GM18511 (cell line): Measurements from ENCODE around the gene WDR31.
"Not testable (repeated sequence)": the region's sequence is repeated elsewhere in the genome, so short reads cannot be mapped to it uniquely, and the experiment has no call there.

ENCODE experiments used
- ATAC-seq: cut with Tn5 transposase; IDR thresholded peaks from one replicate; pipeline ENCODE4 v1.9.1; 2021; ENCODE audit warnings: mild to moderate bottlenecking, moderate library complexity; ENCODE audit not compliant: unreplicated experiment

WDR31 gene

DNA sequence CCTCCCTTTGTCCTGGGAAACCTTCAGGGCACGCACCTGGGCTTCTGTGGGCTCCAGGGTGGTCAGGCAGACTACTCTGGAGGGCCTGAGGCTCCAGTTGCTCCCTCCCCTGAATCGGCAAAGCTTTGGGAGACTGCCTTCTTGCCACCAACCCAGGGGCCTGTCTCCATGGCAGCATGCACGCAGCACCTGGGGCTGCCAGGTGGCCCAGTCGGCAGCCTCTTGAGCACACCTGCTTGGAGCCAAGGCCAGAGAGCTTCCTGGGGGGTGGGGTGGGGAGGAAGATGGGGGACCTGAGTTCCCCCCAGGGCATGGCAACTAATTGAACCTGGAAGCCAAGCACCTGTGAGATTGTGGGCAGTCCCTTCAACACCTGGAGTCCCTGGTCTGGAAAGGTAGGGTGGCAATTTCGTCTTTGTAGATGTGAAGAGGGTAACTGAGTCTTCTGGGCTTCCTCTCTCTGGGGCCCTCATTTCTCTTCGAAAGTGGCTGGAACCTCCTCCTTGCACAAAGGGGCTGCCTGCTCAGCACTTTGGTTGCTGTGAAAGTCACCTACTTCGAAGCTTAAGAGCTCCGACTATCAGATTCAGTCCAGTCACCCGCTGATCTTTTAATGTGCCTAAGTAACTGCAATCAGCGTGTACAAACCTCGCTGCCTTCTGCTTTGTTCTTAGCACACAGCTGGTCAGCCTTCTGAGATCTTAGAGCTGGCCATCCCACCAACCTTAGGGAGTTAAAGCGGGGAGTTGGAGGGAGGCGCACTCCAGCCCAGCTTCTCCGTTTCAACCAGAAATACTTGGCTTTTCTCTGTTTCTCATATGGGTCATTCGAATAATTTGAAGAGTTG is 40.9 kb downstream of the WDR31 start:
- no peak for ATAC-seq

DNA sequence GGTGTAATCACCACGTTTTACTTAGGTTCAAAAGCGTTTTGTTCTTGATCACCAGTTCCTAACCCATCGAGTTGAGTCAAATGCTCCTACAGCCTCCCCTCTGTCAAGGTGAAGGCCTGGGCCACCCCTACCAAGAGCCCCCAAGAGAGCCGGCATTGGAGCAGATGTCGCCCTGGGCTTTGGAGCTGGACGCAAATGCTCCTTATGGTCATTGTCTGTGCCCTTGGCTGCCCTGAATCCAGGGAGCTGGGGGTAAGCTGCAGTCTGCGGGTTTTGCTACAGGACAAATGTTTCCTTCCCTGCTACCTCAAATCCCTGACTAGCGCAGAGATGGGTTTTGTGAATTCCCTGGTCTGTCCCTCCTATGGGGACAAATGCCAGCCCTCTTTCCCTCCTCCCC is 41.8 kb downstream of the WDR31 start:
- no peak for ATAC-seq

DNA sequence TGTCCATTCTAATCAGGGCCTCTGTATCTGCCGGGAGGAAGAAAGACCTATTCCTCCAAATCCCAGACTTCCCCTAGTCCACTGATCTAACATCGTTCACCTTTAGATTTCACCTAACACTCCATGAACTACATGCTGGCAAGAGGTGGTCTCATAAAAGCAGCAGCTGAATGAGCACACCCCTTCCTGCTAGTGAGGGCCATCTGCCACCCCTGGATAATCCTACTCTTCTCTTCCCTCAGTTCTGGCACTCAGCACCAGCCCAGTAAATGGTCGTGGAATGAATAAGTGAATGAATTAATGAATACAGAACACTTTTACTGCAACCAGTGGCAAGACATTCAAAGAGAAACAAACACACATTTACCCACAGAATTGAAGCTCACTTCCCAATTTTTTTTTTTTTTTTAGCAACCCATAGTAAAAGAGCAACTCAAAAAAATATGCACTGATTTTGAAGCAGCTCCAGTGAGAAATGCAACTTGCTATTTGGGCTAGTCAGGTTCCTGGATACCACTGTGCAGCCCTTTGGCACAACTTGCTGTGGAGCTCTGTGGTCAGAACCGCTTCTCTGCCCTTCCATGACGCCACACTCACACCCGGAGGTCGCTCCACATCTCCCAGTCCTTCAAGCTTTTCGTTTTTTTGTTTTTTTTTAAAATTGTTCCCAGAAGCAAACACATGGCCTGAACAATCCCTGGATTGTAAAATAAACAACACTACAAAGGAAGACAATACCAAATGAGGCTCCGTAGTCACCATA is 43.1 kb downstream of the WDR31 start:
- ATAC-seq, result no peak

DNA sequence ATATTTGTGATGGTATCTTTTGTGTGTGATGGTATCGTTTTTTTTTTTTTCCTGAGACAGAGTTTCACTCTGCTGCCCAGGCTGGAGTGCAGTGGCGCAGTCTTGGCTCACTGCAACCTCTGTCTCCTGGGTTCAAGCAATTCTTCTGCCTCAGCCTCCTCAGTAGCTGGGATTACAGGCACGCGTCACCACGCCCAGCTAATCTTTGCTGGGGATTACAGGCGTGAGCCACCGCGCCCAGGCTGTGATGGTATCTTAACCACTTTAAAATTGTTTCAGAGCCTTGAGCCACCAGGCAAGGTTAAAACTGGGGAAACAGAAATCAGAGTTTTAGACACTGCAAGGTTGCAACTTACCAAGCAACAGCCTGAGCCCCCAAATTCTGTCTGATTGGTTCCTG is 43.8 kb downstream of the WDR31 start:
- ATAC-seq, result not testable (repeated sequence)

DNA sequence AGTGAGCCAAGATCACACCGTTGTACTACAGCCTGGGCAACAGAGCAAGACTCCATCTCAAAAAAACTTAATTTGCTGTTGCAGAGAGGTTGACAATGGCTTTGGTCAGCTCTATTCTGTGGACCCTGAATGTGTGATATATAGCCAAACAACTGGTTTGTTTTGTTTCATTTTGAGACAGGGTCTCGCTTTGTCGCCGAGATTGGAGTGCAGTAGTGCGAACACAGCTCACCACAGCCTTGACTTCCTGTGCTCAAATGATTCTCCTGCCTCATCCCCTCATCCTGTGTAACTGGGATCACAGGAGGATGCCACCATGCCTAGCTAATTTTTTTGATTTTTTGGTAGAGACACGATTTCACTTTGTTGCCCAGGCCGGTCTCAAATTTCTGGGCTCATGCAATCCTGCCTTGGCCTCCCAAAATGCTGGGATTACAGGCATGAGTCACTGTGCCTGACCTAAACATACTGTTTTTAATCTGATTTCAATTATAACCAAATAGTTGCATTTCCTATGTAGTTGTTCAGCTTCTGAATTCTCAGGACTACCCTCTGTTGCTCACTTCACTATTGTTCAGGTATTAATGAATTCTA is 46.7 kb downstream of the WDR31 start:
- no peak for ATAC-seq

DNA sequence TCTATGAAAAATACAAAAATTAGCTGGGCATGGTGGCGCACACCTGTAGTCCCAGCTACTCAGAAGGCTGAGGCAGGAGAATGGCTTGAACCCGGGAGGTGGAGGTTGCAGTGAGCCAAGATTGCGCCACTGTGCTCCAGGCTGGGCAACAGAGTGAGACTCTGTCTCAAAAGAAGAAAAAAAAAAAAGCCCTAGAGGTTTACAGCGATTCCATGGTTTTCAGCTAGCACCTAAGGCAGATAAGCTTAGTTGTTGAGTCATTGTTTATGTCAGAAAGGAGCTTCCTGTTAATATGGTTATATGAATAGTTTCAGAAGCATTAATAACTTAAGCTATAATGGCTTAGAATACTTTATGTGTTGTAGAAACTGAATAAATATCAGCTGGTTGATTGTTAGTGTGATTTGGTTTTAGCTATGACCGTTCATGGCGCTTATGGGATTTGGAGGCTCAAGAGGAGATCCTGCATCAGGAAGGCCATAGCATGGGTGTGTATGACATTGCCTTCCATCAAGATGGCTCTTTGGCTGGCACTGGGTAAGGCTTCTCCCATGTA is 49.9 kb downstream of the WDR31 start:
- no peak for ATAC-seq

DNA sequence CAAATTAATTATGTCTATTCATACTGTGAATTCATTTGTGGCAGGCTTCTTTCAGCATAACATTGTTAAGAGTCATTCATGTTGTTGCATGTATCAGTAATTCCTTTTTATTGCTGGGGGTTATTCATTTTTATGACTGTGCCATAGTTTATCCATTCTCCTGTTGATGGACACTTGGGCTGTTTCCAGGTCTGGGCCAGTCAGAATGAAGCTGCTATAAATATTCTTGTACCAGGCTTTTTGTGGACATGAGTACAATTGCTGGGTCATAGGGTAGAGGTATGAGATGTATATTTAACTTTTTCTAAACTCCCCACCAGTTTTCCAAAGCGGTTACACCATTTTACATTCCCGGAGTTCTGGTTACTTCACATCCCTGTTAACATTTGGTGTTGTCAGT is 51.0 kb downstream of the WDR31 start:
- no peak for ATAC-seq

DNA sequence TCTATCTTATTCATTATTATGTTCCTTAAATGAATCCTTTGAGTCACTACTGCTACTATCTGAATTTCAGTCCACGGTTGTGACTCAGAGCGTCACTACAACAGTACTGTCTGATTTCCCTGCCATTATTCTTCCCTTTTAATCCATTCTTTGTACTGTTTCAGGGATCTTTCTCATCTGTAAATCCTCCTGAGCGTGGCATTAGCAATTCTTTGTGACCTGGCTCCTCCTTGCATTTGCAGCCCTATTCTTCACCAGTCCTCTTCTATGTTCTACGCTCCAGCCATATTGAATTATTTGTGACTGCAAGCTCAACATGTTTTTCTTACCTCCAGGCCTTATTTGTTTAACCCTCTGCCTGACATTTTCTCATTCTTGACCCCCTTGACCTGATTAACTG is 58.7 kb downstream of the WDR31 start:
- ATAC-seq, result no peak

DNA sequence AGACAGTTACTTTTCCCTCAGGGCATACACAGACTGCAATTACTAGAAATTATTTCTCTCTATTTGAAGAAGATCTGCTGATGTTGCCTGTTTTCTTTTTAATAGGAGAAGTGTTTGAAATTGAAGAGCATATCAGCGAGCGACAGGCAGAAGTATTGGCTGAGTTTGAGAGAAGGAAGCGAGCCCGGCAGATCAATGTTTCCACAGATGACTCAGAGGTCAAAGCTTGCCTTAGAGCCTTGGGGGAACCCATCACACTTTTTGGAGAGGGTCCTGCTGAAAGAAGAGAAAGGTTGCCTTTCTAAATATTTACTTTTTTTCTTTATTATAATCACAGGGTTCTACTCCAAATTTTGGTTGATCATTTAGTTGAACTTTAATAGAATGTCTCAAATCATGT is 61.2 kb downstream of the WDR31 start:
- no peak for ATAC-seq

DNA sequence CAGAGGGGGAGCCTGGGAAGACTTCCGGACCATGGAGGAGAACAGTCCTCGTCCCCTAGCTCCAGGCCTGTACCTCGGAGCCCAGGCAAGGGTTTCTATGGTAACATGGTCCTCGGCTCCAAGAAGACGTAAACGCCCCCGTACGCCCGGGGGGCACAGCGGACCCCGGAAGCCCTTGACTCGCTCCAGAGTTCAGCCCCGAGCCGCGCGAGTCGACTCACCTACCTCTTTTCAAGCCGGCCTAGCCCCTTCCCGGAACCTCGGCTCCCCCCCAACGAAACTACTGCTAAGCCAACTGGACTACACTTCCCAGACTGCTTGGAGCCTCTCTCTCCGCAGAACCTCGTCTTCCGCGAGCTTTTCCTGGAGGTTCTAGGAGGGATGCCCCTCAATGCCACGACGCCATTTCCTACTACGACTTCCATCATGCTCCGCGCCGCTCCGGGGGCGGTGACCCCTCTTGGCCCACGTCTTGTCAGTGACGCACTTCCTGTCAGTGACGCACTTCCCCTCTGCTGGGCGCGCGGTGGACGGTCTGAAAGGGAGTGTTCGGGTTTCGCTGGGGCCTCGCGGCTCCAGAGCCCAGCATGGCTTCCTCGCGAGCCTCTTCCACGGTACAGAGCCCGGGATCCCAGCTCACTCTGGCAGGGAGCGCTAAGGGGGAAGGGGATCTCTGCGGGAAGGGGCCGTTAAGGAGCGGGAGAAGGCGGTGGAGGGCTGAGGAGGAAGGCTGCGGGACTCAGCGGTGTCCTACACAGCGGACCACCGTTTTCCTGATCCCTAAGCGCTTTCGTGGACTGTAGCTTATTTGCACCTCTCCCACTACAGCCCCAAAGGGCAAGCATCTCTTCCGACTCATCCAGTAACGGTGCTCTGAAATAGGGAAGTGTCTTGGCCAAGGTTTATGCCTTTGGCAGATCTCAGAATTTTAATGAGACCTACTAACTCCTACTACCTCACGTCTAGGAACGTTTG is 64.6 kb downstream of the WDR31 start, which contains the start of the genes CDC26 and PRPF4:
Gene CDC26, minus strand, starts transcription at position 416 of the 975 bp plus-strand sequence. CDS start 3,065 bp downstream, outside the sequence.
Gene PRPF4, plus strand, starts transcription at position 502 of the 975 bp plus-strand sequence. Its CDS starts 86 bp downstream, at position 588.
- ATAC-seq, result peak; percentile 98

DNA sequence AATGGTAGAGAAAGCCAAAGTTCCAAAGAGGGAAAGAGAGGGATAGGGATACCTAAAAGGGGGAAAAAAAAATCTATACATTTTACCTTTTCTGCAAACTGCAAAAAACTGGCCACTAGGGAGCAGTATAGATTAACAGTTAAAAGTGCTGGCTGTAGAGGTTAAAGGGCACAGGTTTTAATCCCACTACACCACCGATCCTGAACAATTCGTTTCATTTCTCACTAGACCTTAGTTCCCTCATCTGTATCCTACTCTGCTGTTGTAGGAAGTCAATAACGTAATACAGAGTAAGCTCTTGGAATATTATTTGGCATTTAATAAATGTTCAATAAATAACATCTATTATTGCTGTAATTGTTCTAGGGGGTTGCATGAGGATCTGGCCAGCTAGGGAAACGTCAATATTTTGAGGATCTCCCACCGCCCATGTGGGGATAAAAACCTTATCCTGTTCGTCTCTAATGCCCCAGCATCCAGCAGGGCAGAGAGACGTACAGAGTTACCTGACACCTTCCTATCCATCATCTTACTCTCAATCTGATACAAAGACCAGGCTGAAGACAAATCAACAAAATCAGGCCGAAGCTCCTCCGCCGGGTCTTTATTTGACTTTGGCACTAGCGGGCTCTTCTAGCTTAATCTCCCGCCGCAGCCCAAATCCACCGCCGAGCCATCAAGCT is 65.5 kb downstream of the WDR31 start:
- ATAC-seq, result peak; percentile 4

DNA sequence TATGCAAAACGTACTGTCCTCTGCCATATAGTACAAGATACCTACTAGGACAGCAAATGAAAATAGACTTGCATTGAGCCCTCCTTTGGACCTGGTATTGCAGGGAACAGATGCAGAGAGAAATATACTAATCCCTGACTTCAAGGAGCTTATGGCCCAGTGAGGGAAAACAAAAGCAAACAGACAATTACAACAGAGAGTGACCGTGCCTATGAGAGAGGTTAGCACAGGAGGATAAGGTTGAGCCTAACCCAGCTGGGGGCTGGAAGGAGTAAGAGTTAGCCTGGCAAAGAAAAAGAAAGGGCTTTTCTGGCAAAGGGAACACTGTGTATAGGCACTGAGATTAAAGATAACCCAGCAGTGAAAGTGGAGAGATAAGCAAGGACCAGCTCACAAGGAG is 70.2 kb downstream of the WDR31 start:
- ATAC-seq, result no peak

DNA sequence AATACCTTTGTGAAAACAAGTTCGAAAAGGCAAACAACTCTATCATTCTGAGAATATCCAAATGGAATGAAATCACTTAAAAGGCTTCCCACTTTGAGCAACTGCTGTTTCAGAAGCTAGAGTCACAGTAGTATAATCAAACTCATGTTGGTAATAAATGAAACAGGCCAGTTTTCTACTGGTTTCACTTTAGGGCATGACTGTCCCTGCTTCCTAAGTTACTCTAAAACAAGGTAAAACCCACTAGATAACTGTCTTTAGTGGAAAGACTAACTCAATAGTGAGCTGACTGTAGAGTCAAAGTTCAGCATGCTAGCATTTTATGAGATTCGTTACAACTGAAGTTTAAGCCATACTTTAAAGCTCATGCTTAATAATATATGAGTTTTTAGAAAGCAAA is 70.7 kb downstream of the WDR31 start:
- no peak for ATAC-seq

DNA sequence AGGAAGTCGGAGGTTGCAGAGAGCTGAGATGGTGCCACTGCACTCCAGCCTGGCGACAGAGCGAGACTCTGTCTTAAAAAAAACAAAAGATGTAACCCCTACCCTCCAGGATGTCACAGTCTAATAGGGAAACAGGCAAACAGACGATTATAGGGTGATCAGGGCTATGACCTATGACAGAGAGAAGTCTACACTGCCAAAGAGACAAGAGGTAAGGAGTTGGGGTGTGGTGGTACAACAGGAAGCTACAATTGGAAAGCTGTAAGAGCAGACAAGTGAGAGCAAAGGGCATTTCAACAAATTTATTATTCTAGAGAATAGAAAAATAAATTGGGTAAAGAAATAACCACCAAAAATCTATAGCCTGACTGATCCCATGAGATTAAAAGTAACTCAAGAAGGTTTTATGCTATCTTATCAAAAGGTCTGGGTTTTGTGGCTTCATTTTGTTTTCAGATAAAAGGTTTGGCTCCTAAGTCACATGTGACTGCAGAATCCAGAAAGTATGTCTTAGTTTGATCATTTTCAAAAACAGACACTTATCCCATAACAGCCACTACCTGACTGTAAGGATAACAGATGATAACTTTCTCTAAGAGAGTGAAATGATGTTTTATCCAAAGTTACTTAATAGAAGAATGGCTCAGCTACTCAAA is 72.0 kb downstream of the WDR31 start:
- no peak for ATAC-seq

DNA sequence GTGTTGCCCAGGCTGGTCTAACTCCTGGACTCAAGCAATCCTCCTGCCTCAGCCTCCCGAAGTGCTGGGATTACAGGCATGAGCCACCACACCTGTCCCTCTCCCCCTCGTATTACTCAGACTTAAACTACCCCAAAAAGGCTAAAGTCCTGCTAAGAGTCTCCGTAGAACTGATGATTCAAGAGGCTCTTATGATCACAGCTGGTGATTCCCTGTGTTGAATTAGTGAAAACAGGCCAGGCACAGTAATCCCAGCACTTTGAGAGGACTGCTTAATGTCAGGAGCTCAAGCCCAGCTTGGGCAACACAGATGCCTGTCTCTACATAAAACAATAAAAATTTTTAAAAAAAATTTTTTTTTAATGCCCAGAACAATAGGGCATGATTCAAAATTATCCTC is 73.9 kb downstream of the WDR31 start:
- no peak for ATAC-seq
